NCI-H146 (cell line): ENCODE data around the gene RAVER1.

Source experiments
- DNase-seq: peaks from one replicate; lab custom pipeline; 2025; lab: John Stamatoyannopoulos, UW

The RAVER1 gene

GRCh38 chr19:10317857-10318462 lies 15.4 kb downstream of the RAVER1 start:
- DNase-seq, result no peak

GRCh38 chr19:10317045-10317856 lies 16.1 kb downstream of the RAVER1 start:
- DNase-seq, result no peak

DNA sequence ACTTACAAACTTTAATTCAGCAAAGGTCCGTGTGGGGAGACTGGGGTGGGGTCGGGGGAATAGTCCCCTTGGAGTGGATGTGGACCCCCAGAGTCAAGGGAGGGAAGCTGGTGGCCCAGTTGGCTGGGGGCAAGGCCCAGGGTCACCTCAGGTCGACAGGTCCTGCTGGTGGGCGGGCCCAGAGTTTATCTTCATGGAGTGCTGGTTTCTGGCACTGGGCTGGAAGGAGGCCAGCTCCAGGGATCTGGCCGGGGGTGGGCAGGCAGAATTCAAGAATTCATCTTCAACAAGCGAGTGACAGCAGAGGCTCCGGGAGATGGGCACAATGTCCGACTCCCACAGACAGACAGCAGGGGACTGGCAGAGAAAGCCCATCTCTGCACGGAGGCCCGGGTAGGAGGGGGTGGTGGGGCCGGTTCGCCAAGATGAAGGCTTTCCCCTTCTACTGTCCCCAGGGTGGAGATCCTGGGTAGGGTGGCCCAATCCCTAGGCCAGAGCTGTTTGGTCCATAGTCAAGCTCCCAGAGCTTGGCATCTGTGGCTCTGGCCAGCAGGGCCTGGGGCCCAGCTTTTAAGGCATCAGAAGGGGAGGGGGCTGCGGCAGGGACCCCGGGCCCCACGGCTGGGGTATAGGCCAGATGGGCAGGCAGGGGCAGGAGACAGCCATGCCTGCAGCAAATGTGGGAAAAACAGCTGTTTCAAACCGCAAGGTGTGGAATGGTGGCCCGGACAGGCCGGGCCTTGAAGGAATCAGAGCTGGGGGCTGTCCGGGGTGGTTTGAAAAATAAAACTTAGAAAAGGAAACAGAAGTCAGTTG lies 16.9 kb downstream of the RAVER1 start:
- DNase-seq, result no peak

GRCh38 chr19:10315335-10316214 lies 17.8 kb downstream of the RAVER1 start, which contains the start of gene FDX2:
FDX2 (minus strand) TSS chr19:10316015; CDS start chr19:10315996, 19 bp downstream.
- DNase-seq, result peak; percentile 98

- no peak for DNase-seq
Observed at GRCh38 chr19:10309423-10309822, 23.9 kb downstream of the RAVER1 start, which contains the start of gene ZGLP1. ZGLP1 (minus strand) TSS chr19:10309815.

- no peak for DNase-seq
Observed at GRCh38 chr19:10306327-10306726, 27.0 kb downstream of the RAVER1 start.

DNA sequence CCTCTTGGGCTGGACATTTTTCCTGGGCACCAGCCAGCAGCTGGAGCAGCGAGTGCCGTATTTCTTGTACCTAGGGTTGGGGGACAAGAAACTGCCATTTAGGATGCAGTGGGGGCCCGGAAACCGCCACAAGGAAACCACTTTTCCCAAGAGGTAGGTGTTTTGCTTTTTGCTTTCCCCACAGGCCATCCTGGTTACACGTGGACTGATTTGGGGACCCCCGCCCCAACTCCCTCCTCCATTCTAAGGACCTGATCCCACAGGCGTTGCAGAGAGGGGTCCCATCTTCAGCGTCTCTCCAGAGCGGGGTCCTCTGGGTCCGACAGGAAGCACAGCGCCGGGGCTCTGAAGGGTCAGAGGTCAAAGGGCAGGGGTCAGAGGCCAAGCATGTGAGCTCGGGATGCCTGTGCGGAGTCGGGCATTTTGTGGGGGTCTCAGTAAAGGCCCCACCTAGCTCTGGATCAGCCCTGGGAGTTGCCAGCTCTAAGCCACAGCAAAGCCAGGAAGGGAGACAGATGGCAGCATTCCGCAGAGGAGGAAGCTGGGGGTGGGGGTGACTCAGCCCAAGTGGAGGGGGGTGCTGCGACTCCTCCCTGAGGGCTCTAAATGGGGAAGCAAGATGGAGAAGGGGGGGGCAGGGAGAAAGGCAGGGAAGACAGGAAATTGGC lies 28.1 kb downstream of the RAVER1 start:
- DNase-seq, result no peak

DNA sequence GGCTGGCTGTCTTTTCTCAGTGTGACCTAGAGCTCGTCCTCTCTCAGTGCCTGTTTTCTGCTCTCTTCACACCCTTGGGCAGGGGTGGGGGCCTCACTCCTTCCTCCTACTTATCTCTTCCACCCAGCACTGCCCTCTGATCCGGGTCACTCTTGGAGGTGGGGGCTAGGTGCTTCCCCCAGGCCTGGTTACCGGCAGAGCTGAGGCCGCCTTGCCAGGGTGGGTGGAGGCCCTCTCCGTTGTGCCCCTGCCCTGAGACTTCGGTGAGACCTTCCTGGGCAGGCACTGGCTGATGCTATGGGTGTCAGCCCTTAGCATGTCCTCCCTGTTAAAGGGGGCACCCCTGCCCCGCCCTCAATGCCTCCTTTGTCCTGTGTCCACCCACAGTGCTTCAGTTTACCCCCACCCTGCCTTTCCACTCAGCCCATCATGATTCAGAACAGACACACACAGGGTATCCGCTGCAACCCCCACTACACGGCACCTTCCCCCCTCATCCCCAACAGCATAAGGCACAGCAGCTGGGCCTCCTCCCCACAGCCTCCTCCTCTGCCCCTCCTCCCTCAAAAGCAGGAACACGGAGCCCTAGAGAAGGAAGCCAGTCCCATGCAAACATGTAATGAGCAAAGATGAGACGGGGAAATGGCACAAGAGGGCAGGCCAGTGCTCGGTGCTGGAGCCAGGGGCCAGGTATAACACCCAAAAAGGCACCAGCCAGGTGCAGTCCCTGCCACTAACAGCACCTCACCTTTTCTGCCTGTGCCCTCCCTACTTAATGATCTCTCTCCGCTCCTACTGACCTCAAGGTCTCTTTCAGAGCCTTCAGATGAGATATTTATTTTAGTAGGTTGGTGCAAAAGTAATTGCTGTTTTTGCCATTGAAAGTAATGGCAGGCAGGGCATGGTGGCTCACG lies 33.5 kb downstream of the RAVER1 start:
- no peak for DNase-seq

DNA sequence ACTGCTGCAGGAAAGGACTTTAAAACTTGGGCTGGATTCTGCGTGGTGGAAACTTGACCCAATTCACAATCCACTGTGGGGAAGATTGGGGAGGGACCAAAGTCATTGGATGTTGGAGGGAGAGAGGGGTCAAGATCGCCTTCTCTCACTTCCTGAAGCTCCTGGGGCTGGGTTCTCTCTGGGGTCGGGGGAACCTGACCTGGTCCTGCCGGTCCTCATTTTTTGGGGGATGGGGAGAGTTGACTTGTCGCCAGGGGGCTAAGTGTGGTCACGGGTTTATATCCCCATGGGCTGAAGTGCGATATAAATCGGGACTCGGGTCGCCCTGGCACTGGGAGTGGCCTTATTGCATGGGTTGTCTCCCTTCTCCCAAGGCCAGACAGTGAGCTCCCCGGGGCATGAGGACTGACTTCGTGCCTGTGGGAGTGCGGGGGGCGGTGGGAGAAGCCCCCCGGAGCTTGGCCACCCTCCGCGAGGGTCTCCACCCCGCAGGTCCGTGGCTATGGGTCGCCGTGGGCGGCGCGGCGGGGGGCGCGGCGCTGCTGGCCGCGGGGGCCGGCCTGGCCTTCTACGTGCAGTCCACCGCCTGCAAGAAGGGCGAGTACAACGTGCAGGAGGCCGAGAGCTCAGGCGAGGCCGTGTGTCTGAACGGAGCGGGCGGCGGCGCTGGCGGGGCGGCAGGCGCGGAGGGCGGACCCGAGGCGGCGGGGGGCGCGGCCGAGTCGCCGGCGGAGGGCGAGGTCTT lies 37.3 kb downstream of the RAVER1 start:
- DNase-seq, result no peak

- DNase-seq, result no peak
Observed at GRCh38 chr19:10295305-10295846, 38.0 kb downstream of the RAVER1 start.

- DNase-seq, result no peak
Observed at GRCh38 chr19:10294368-10294697, 39.0 kb downstream of the RAVER1 start.

- no peak for DNase-seq
Observed at GRCh38 chr19:10293637-10294367, 39.5 kb downstream of the RAVER1 start.

DNA sequence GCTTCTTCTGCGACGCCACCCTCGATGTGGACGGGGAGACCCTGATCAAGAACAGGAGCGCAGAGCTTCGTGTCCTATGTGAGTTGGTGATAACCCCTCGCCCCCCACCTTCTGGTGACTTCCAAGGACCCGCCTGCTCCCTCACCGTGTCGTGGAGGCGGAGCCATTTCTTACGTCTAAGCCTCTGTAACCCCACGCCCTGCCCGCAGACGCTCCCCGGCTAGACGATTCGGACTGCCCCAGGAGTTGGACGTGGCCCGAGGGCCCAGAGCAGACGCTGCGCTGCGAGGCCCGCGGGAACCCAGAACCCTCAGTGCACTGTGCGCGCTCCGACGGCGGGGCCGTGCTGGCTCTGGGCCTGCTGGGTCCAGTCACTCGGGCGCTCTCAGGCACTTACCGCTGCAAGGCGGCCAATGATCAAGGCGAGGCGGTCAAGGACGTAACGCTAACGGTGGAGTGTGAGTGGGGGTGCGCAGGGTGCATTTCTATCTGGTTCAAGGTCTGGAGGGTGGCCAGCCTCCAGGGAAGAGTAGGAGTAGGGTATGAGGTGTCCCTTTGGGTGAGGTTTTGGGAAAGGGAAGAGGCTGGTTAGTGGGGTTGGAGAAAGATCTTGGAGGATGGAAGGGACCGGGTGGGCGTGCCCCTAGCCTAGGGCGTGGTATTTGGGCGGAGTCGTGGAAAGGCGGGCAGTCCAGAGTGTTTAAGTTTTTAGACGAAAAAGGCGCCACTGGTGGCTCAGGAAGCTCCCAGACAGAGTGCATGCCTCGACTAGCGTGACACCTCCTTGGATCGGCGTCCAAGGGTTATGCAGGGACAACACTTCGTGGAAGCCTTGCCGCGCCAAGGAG lies 40.3 kb downstream of the RAVER1 start:
- no peak for DNase-seq

- peak; percentile 85 for DNase-seq
Observed at GRCh38 chr19:10292206-10292788, 41.0 kb downstream of the RAVER1 start.

DNA sequence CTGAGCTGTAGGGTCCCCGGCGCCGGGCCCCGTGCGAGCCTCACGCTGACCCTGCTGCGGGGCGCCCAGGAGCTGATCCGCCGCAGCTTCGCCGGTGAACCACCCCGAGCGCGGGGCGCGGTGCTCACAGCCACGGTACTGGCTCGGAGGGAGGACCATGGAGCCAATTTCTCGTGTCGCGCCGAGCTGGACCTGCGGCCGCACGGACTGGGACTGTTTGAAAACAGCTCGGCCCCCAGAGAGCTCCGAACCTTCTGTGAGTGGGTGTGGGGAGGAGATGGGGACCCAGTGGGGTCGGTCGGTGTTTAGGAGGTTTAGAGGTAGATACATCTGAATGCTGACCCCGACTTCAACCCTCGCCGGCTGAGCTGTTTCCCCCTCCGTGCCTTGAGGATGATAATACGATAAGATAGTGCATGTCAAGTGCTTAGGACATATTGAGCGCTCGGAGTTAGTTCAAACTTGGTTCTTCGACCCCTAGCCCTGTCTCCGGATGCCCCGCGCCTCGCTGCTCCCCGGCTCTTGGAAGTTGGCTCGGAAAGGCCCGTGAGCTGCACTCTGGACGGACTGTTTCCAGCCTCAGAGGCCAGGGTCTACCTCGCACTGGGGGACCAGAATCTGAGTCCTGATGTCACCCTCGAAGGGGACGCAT lies 41.6 kb downstream of the RAVER1 start:
- peak; percentile 54 for DNase-seq

- DNase-seq, result peak; percentile 58
Observed at GRCh38 chr19:10290876-10291553, 42.3 kb downstream of the RAVER1 start.
